IMR-90 (cell line): ENCODE results near the gene WDR76. TPM values are rescaled to one million over a fixed set of nuclear protein-coding genes. Genes with fewer than 3 reads are reported as not detected.

ENCODE experiments used
- ATAC-seq: fragments of 200-7000 bp; cut with Tn5 transposase; 2 replicates; pipeline ENCODE4 v1.9.1; 2020; ENCODE audit warnings: low read depth, mild to moderate bottlenecking, moderate library complexity
- BruUV-seq: library from RNA; stranded (reverse); fragments of 400-500 nt; replicated peaks from 2 replicates; lab custom pipeline; 2021; lab: Mats Ljungman, UMichigan
- CTCF ChIA-PET: fragments of 300-600 bp; formaldehyde crosslinking; extraction: SDS; loops from one replicate; lab custom pipeline; 2021; ENCODE audit warnings: antibody characterized with exemption; lab: Yijun Ruan, JAX
- POLR2A ChIA-PET: fragments of 300-600 bp; sonication (Branson Sonifier 250); formaldehyde crosslinking; loops from one replicate; lab custom pipeline; 2022; ENCODE audit warnings: antibody characterized with exemption; ENCODE audit not compliant: unreplicated experiment; lab: Charles Lee
- DNase-seq: peaks from one replicate; pipeline ENCODE4 v3.0.0; 2013
- H2AFZ ChIP-seq: replicated peaks from 2 replicates; pipeline ENCODE3; 2013; ENCODE audit warnings: low read length, mild to moderate bottlenecking; ENCODE audit not compliant: poor library complexity
- H2AK5ac ChIP-seq: 2 replicates; pipeline ENCODE4 v1.6.1; 2013; ENCODE audit warnings: low read depth, low read length, inconsistent platforms
- H2AK9ac ChIP-seq: replicated peaks from 2 replicates; pipeline ENCODE3; 2013; ENCODE audit warnings: mild to moderate bottlenecking, low read depth, low read length, moderate library complexity; ENCODE audit not compliant: poor library complexity
- H2BK120ac ChIP-seq: 2 replicates; pipeline ENCODE4 v1.6.1; 2013; ENCODE audit warnings: low read depth, low read length, inconsistent platforms
- H2BK15ac ChIP-seq: 3 replicates; pipeline ENCODE4 v1.6.1; 2013; ENCODE audit warnings: low read depth, low read length, inconsistent platforms
- H2BK20ac ChIP-seq: 2 replicates; pipeline ENCODE4 v1.6.1; 2013; ENCODE audit warnings: low read depth, mild to moderate bottlenecking, inconsistent platforms, low read length, moderate library complexity
- H2BK5ac ChIP-seq: 2 replicates; pipeline ENCODE4 v1.6.1; 2013; ENCODE audit warnings: mild to moderate bottlenecking, low read depth, low read length, inconsistent platforms; ENCODE audit not compliant: poor library complexity, severe bottlenecking
- H3K14ac ChIP-seq: replicated peaks from 2 replicates; pipeline ENCODE4 v1.6.1; 2013; ENCODE audit warnings: low read depth, low read length, inconsistent platforms
- H3K18ac ChIP-seq: 2 replicates; pipeline ENCODE4 v1.6.1; 2013; ENCODE audit warnings: low read depth, low read length, control low read depth
- H3K23ac ChIP-seq: 2 replicates; pipeline ENCODE4 v1.6.1; 2013; ENCODE audit warnings: low read depth, low read length, inconsistent platforms
- H3K27ac ChIP-seq: 2 replicates; pipeline ENCODE4 v1.5.1; 2013; ENCODE audit warnings: mild to moderate bottlenecking, control low read depth, low read length; ENCODE audit not compliant: insufficient read depth
- H3K27me3 ChIP-seq: 2 replicates; pipeline ENCODE4 v1.6.1; 2013; ENCODE audit warnings: low read length; ENCODE audit not compliant: control insufficient read depth, insufficient read depth
- H3K36me3 ChIP-seq: 2 replicates; pipeline ENCODE4 v1.6.1; 2013; ENCODE audit warnings: low read length, mixed read lengths; ENCODE audit not compliant: control insufficient read depth, insufficient read depth
- H3K4ac ChIP-seq: 2 replicates; pipeline ENCODE4 v1.6.1; 2013; ENCODE audit warnings: low read depth, low read length, inconsistent platforms
- H3K4me1 ChIP-seq: 2 replicates; pipeline ENCODE4 v1.6.1; 2013; ENCODE audit warnings: low read length, mixed read lengths; ENCODE audit not compliant: control insufficient read depth, insufficient read depth
- H3K4me2 ChIP-seq: 2 replicates; pipeline ENCODE4 v1.6.1; 2013; ENCODE audit warnings: low read depth, mild to moderate bottlenecking, control low read depth, low read length, moderate library complexity
- H3K4me3 ChIP-seq: 2 replicates; pipeline ENCODE4 v1.5.1; 2013; ENCODE audit warnings: low read depth, mild to moderate bottlenecking, control low read depth, low read length, moderate library complexity; ENCODE audit not compliant: insufficient read depth
- H3K56ac ChIP-seq: 2 replicates; pipeline ENCODE4 v1.6.1; 2013; ENCODE audit warnings: low read length, inconsistent platforms; ENCODE audit not compliant: insufficient read depth; ENCODE audit errors: extremely low read depth
- H3K79me1 ChIP-seq, 2 experiments: 2 replicates each; pipeline ENCODE4 v1.6.1; 2013; ENCODE audit warnings: low read length in 2 of 2, inconsistent platforms in 1 of 2, low read depth in 1 of 2
- H3K9ac ChIP-seq: 2 replicates; pipeline ENCODE4 v1.6.1; 2013; ENCODE audit warnings: low read depth, low read length, control low read depth
- H3K9me1 ChIP-seq: 2 replicates; pipeline ENCODE4 v1.6.1; 2013; ENCODE audit warnings: low read length, inconsistent platforms; ENCODE audit not compliant: insufficient read depth
- H3K9me3 ChIP-seq: 2 replicates; pipeline ENCODE4 v1.6.1; 2013; ENCODE audit warnings: low read length; ENCODE audit not compliant: control insufficient read depth, insufficient read depth
- H4K20me1 ChIP-seq: 2 replicates; pipeline ENCODE4 v1.6.1; 2013; ENCODE audit warnings: low read length, inconsistent platforms; ENCODE audit not compliant: insufficient read depth
- H4K5ac ChIP-seq: 2 replicates; pipeline ENCODE4 v1.6.1; 2013; ENCODE audit warnings: mild to moderate bottlenecking, low read depth, low read length, control low read depth
- H4K8ac ChIP-seq, 2 experiments: 2 replicates each; pipeline ENCODE4 v1.6.1; 2013; ENCODE audit warnings: low read depth in 2 of 2, low read length in 2 of 2, control low read depth in 1 of 2, inconsistent platforms in 1 of 2
- H4K91ac ChIP-seq: 2 replicates; pipeline ENCODE4 v1.6.1; 2013; ENCODE audit warnings: low read depth, low read length, inconsistent platforms; ENCODE audit not compliant: insufficient read depth
- BHLHE40 ChIP-seq: fragments of 150-350 bp; IDR thresholded peaks from 2 replicates; pipeline ENCODE4 v1.6.1; 2016; ENCODE audit warnings: mild to moderate bottlenecking, low read depth, low read length
- CHD1 ChIP-seq: IDR thresholded peaks from 2 replicates; pipeline ENCODE4 v1.6.1; 2012; ENCODE audit warnings: low read depth, low read length, improper control_type of control experiment
- FOS ChIP-seq: fragments of 150-350 bp; IDR thresholded peaks from 2 replicates; pipeline ENCODE4 v1.6.1; 2016; ENCODE audit warnings: low read depth, low read length
- POLR2A ChIP-seq: IDR thresholded peaks from 2 replicates; pipeline ENCODE4 v1.6.1; 2012; ENCODE audit warnings: mild to moderate bottlenecking, low read depth, low read length
- RCOR1 ChIP-seq: IDR thresholded peaks from 2 replicates; pipeline ENCODE4 v1.6.1; 2012; ENCODE audit warnings: mild to moderate bottlenecking, low read length, improper control_type of control experiment; ENCODE audit not compliant: insufficient replicate concordance
- RFX5 ChIP-seq: IDR thresholded peaks from 2 replicates; pipeline ENCODE4 v1.8.0; 2012; ENCODE audit warnings: low read depth, mild to moderate bottlenecking, low read length, moderate library complexity
- WGBS, 2 experiments: methylation state at CpG; one replicate each; pipeline versions ENCODE4 v1.1.5 to v1.1.7; 2013; ENCODE audit warnings: missing lambda C conversion rate in 2 of 2; ENCODE audit not compliant: insufficient read length in 1 of 2; ENCODE audit errors: extremely low coverage in 2 of 2; 5-methylcytosine and 5-hydroxymethylcytosine counted together
- dilution Hi-C: fragments of 300-500 bp; cut with HindIII; formaldehyde crosslinking; loops from one replicate; pipeline ENCODE4 v1.14.3; 2018; ENCODE audit warnings: low sequenced_read_pairs; ENCODE audit not compliant: unreplicated experiment
- in situ Hi-C: fragments of 300-500 bp; cut with MboI; formaldehyde crosslinking; loops from 3 replicates; pipeline ENCODE4 v1.14.3; 2019; ENCODE audit warnings: low sequenced_read_pairs, inconsistent platforms, mixed read lengths
- intact Hi-C: fragments of 100-400 bp; cut with micrococcal nuclease; formaldehyde crosslinking; loops from 2 replicates; pipeline ENCODE4 v1.10.0; 2022
- polyA plus RNA-seq, 3 experiments: library from polyadenylated mRNA; depleted of rRNA; stranded (reverse); fragments of >200 nt; gene quantifications; 2 replicates each; pipeline ENCODE4 v1.2.3, GENCODE V29; 2012; ENCODE audit warnings: low replicate concordance in 1 of 3
- total RNA-seq: library from RNA; depleted of rRNA; stranded (reverse); fragments of >200 nt; gene quantifications from 2 replicates; pipeline ENCODE4 v1.2.3, GENCODE V29; 2012
- TF ChIP-seq, protein P1 (sequence below): fragments of 150-350 bp; IDR thresholded peaks from 2 replicates; pipeline ENCODE4 v1.6.1; 2016; ENCODE audit warnings: low read depth, mild to moderate bottlenecking, low read length, moderate library complexity, borderline replicate concordance

The WDR76 gene
- total and polyA plus RNA-seq, 2 of the 4 experiments (the other 2 are of a cell fraction) = 4.8 to 25.8 TPM

GRCh38 chr15:43878446-43878845, 51.6 kb downstream of the WDR76 start:
- Histone ChIP-seq H4K20me1 (no peaks in the 10 kb centered on the region; the same call in 1 of the 2 replicates), H2BK120ac (no peak overlapping the region), H3K36me3 (peaks cover 5% of the 10 kb centered on the region; the same call in 1 of the 2 replicates), H3K56ac (no peak overlapping the region), H4K91ac (no peak overlapping the region), H2BK5ac (no peak overlapping the region), H3K27ac (no peak overlapping the region), H3K4me3 (no peak overlapping the region), H3K27me3 (no peaks in the 10 kb centered on the region), H2BK20ac (no peak overlapping the region), H3K4ac (no peak overlapping the region), H3K9me3 (no peaks in the 10 kb centered on the region), H2BK15ac (no peak overlapping the region), H2AFZ (no peak overlapping the region), H3K18ac (no peak overlapping the region), H3K79me1 (0 out of 4 replicates have a peak, but pooled peaks cover 0 to 3% of the 10 kb centered on the region in 2 experiments), H3K23ac (no peak overlapping the region), H3K9ac (no peak overlapping the region), H3K9me1 (no peaks in the 10 kb centered on the region; the same call in 1 of the 2 replicates), H3K14ac (no peak overlapping the region), H3K4me2 (no peak overlapping the region), H4K8ac (no peak overlapping the region), H3K4me1 (no peaks in the 10 kb centered on the region), H4K5ac (no peak overlapping the region), H2AK9ac (no peak overlapping the region), H2AK5ac (no peak overlapping the region)
- in situ Hi-C loops (loop anchor here (10.0 kb wide), 1 partner anchor 626 kb away; no protein-coding TSS in a partner anchor), intact Hi-C loops (loop anchor here (10.0 kb wide), 1 partner anchor 656 kb away; the partner anchor contains the start of gene EIF3J), dilution Hi-C loops (no loop called here)
- POLR2A ChIA-PET = no interaction called here
- ATAC-seq (no peak), DNase-seq (no peak)
- TF ChIP-seq POLR2A = no peak
- TF ChIP-seq RCOR1 = no peak
- no peak for TF ChIP-seq FOS
- no peak for TF ChIP-seq BHLHE40
- no peak for TF ChIP-seq CHD1
- TF ChIP-seq, protein P1, sequence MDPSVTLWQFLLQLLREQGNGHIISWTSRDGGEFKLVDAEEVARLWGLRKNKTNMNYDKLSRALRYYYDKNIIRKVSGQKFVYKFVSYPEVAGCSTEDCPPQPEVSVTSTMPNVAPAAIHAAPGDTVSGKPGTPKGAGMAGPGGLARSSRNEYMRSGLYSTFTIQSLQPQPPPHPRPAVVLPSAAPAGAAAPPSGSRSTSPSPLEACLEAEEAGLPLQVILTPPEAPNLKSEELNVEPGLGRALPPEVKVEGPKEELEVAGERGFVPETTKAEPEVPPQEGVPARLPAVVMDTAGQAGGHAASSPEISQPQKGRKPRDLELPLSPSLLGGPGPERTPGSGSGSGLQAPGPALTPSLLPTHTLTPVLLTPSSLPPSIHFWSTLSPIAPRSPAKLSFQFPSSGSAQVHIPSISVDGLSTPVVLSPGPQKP = no peak
- TF ChIP-seq RFX5 = no peak
- CTCF ChIA-PET = no interaction called here
- no TSS peak for BruUV-seq
- WGBS, 2 experiments = no CpG with 5 or more reads among the region's 2 CpGs
